Neutrophil (primary cell): ENCODE data around the gene CISH.

Source experiments
- H3K27ac ChIP-seq: fragments of 200-600 bp; sonication (generic); 2 replicates; pipeline ENCODE4 v1.5.1; 2016; ENCODE audit warnings: mild to moderate bottlenecking, moderate library complexity
- H3K27me3 ChIP-seq: fragments of 200-600 bp; sonication (generic); 2 replicates; pipeline ENCODE4 v1.6.0; 2016; ENCODE audit warnings: mild to moderate bottlenecking
- H3K36me3 ChIP-seq: fragments of 200-600 bp; sonication (generic); 2 replicates; pipeline ENCODE4 v1.5.1; 2017
- H3K4me1 ChIP-seq, 2 experiments: fragments of 200-600 bp in 1 of 2; sonication (generic) in 1 of 2; 1 replicate in 1 of 2; 2 replicates in 1 of 2; pipeline versions ENCODE4 v1.5.1 to v1.6.1; 2013 to 2016; ENCODE audit warnings: low read depth in 1 of 2, low read length in 1 of 2, mild to moderate bottlenecking in 1 of 2, moderate library complexity in 1 of 2; ENCODE audit not compliant: control insufficient read depth in 1 of 2, insufficient read depth in 1 of 2
- H3K4me3 ChIP-seq, 2 experiments: fragments of 200-600 bp in 1 of 2; sonication (generic) in 1 of 2; 1 replicate in 1 of 2; 2 replicates in 1 of 2; pipeline ENCODE4 v1.5.1; 2013 to 2016; ENCODE audit warnings: low read depth in 1 of 2, low read length in 1 of 2, mild to moderate bottlenecking in 1 of 2, moderate library complexity in 1 of 2
- H3K9me3 ChIP-seq: fragments of 200-600 bp; sonication (generic); 2 replicates; pipeline ENCODE4 v1.5.1; 2016
- CTCF ChIP-seq: fragments of 200-600 bp; sonication (generic); IDR thresholded peaks from 2 replicates; pipeline ENCODE4 v1.5.1; 2016; ENCODE audit warnings: antibody characterized with exemption

Gene CISH

DNA sequence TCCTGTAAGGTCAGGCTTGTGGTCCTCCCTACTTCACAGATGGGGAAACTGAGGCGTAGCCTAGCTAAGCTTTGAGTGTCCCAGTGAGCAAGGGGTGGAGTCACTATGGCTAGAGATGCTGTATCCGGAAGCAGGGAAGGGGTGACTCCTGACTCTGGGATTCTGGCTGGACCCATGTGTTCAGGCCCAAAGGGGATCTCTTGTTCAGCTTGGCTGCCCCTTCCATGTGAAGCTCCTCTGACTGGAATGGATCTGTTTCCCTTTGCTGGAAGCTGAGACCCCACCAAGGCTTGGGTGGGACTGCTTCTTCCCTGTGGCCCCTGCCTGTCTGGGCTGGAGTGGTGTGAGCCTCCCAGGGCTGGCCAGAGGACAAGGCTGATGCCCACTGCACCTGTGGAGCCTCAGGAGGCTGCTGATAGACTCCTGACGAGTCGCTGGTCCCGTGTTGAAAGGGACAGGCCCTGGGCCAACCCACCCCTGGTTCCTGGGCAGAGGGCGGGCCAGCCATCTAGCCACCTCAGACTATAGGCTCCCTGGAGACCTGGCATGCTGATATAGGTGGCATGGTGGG is 6.4 kb upstream of the CISH start:
- TF ChIP-seq CTCF: no peak
- no peaks in the 10 kb centered on the region for H3K9me3 ChIP-seq
- H3K27ac ChIP-seq: peak overlapping the region; percentile 99
- H3K36me3 ChIP-seq: peaks cover 6% of the 10 kb centered on the region
- peaks cover 75 to 77% of the 10 kb centered on the region in 2 experiments for H3K4me1 ChIP-seq
- H3K4me3 ChIP-seq: peak overlapping the region; percentile 86 to 96
- H3K27me3 ChIP-seq: no peaks in the 10 kb centered on the region

GRCh38 chr3:50617096-50617791 is 5.7 kb upstream of the CISH start, which contains the start of gene MAPKAPK3:
MAPKAPK3 (plus strand) TSS chr3:50617151; CDS start chr3:50617566, 415 bp downstream.
- H3K27ac ChIP-seq: peak within 1 kb of the TSS; percentile 99
- no peaks in the 10 kb centered on the region for H3K9me3 ChIP-seq
- no peak for TF ChIP-seq CTCF
- peaks cover 73 to 77% of the 10 kb centered on the region in 2 experiments for H3K4me1 ChIP-seq
- peaks cover under 1% of the 10 kb centered on the region for H3K36me3 ChIP-seq
- H3K4me3 ChIP-seq: peak within 1 kb of the TSS; percentile 86 to 96
- no peaks in the 10 kb centered on the region for H3K27me3 ChIP-seq

GRCh38 chr3:50616770-50617095 is 5.2 kb upstream of the CISH start:
- Histone ChIP-seq H3K27me3 (no peaks in the 10 kb centered on the region), H3K4me1 (peaks cover 71 to 77% of the 10 kb centered on the region in 2 experiments), H3K36me3 (no peaks in the 10 kb centered on the region), H3K27ac (peak overlapping the region; percentile 99), H3K4me3 (peak overlapping the region; percentile 86 to 96), H3K9me3 (no peaks in the 10 kb centered on the region)
- TF ChIP-seq CTCF: no peak

DNA sequence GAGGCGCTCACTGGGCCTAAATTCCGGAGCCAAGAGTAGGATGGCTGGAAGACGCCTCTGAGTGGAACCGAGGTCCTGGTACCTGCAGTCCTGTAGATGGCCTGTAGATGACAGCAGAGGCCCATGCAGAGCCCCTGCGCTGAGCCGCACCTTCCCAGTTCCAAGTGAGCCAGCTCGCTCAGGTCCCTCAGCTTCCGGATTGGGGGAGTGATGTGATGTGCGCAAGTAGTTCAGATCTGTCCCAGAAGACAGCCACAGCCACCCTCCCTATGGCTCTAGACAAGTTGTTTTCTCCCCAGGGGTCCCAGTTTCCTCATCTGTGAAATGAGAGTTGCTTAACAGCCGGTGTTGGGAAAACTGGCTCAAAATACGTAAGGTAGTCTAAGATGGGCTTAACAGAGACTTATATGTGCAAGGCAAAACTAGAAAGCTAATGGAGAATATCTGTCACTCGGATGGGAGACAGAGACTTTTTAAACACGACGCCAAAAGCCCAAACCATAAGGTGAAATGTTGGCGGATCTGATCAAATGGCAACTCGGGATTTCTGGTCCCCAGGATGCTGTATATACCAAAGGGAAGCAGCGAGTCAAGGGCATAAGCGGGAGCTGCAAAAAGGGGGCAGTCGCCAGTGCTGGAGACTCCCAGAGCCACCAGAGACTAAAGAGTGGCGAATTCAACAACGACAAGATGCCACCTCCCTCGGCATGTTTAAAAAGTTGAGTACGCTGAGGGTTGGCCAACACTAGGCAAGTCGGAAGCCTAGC is 4.6 kb upstream of the CISH start:
- no peaks in the 10 kb centered on the region for H3K36me3 ChIP-seq
- H3K27ac ChIP-seq: peak overlapping the region; percentile 99
- peak; percentile 94 for TF ChIP-seq CTCF
- H3K27me3 ChIP-seq: no peaks in the 10 kb centered on the region
- H3K4me3 ChIP-seq: peak overlapping the region; percentile 86 to 96
- peaks cover 70 to 76% of the 10 kb centered on the region in 2 experiments for H3K4me1 ChIP-seq
- H3K9me3 ChIP-seq: no peaks in the 10 kb centered on the region

DNA sequence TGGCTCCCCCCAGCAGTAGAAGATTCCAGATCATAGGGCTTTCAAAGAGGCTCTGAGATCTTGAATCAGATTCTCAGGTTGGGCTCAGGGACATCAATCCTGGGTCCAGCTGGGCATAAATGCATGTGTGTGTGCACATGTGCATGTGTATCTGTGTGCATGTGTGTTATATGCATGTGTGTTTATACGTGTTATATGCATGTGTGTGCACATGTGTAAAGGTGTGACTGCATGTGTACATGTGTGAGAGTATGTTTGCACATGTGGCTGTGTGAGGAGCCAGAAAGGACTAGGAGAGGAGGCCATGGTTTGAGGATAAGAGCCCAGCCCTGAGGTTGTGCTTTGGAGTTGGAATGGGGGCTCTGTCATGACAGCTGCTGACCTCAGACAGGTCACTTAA is 3.6 kb upstream of the CISH start:
- no peak for TF ChIP-seq CTCF
- Histone ChIP-seq H3K9me3 (no peaks in the 10 kb centered on the region), H3K27me3 (no peaks in the 10 kb centered on the region), H3K36me3 (no peaks in the 10 kb centered on the region), H3K27ac (peak overlapping the region; percentile 99), H3K4me1 (peaks cover 70 to 76% of the 10 kb centered on the region in 2 experiments), H3K4me3 (no peak overlapping the region)
